HEK293T (cell line): ENCODE results near the gene CAGE1.

Source experiments
- ARNT ChIP-seq: fragments of 450-650 bp; IDR thresholded peaks from 2 replicates; pipeline ENCODE4 v1.6.1; 2017; ENCODE audit warnings: mild to moderate bottlenecking
- BHLHE40 ChIP-seq: fragments of 450-650 bp; IDR thresholded peaks from 2 replicates; pipeline ENCODE4 v1.6.1; 2016; ENCODE audit warnings: mild to moderate bottlenecking, moderate library complexity, borderline replicate concordance
- CTBP1 ChIP-seq: fragments of 450-650 bp; IDR thresholded peaks from 2 replicates; pipeline ENCODE4 v1.6.1; 2016; ENCODE audit warnings: borderline replicate concordance
- ELF4 ChIP-seq: fragments of 450-650 bp; IDR thresholded peaks from 2 replicates; pipeline ENCODE4 v1.6.1; 2017; ENCODE audit warnings: antibody characterized with exemption
- FOXA1 ChIP-seq: fragments of 450-650 bp; IDR thresholded peaks from 2 replicates; pipeline ENCODE4 v1.6.1; 2016; ENCODE audit warnings: mild to moderate bottlenecking
- FOXK2 ChIP-seq: fragments of 450-650 bp; IDR thresholded peaks from 2 replicates; pipeline ENCODE4 v1.6.1; 2016; ENCODE audit warnings: mild to moderate bottlenecking
- FOXM1 ChIP-seq: fragments of 450-650 bp; IDR thresholded peaks from 2 replicates; pipeline ENCODE4 v1.6.1; 2017; ENCODE audit warnings: mild to moderate bottlenecking, borderline replicate concordance
- L3MBTL2 ChIP-seq: fragments of 450-650 bp; conservative IDR thresholded peaks from 2 replicates; pipeline ENCODE4 v1.6.1; 2016; ENCODE audit warnings: mild to moderate bottlenecking
- NFRKB ChIP-seq: fragments of 450-650 bp; IDR thresholded peaks from 2 replicates; pipeline ENCODE4 v1.6.1; 2016; ENCODE audit warnings: mild to moderate bottlenecking, moderate library complexity
- SP1 ChIP-seq: fragments of 450-650 bp; IDR thresholded peaks from 2 replicates; pipeline ENCODE4 v1.6.1; 2017
- SUZ12 ChIP-seq: fragments of 450-650 bp; IDR thresholded peaks from 2 replicates; pipeline ENCODE4 v1.6.1; 2016; ENCODE audit warnings: mild to moderate bottlenecking
- TARDBP ChIP-seq: fragments of 450-650 bp; IDR thresholded peaks from 2 replicates; pipeline ENCODE4 v1.6.1; 2016
- ZNF384 ChIP-seq: fragments of 450-650 bp; IDR thresholded peaks from 2 replicates; pipeline ENCODE4 v1.6.1; 2016
- TF ChIP-seq, protein P1 (sequence below): fragments of 450-650 bp; IDR thresholded peaks from 2 replicates; pipeline ENCODE4 v1.6.1; 2016

DNA sequence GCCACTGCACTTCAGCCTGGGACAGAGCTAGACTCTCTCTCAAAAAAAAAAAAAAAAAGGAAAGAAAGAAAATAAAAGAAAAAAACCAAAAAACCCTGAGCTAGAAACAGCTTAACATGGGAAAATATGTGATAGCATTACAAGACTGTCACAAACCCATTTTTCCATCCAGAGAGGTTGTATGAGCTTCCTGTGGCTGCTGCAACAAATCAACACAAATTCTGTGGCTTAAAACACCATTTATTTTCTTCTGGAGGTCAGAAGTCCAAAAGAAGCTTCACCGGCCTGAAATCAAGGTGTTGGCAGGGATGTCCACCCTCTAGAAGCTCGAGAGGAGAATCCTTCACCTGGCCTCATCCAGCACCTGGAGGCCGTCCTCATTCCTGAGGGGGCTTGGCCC, 54.9 kb downstream of the CAGE1 start:
- TF ChIP-seq ZNF384 (no peak), ARNT (no peak), FOXM1 (no peak), SP1 (no peak), BHLHE40 (no peak), SUZ12 (no peak), ELF4 (no peak), TARDBP (no peak), CTBP1 (no peak), FOXK2 (no peak), FOXA1 (no peak), L3MBTL2 (no peak), NFRKB (no peak)
- TF ChIP-seq, protein P1, sequence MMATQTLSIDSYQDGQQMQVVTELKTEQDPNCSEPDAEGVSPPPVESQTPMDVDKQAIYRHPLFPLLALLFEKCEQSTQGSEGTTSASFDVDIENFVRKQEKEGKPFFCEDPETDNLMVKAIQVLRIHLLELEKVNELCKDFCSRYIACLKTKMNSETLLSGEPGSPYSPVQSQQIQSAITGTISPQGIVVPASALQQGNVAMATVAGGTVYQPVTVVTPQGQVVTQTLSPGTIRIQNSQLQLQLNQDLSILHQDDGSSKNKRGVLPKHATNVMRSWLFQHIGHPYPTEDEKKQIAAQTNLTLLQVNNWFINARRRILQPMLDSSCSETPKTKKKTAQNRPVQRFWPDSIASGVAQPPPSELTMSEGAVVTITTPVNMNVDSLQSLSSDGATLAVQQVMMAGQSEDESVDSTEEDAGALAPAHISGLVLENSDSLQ = no peak
